NB4 (cell line): ENCODE measurements around the gene OR11H6.
"Not testable (repeated sequence)": the region's sequence is repeated elsewhere in the genome, so short reads cannot be mapped to it uniquely, and the experiment has no call there.

Experiments
- DNase-seq: peaks from one replicate; pipeline ENCODE4 v3.0.0; 2010; ENCODE audit warnings: low read depth
- H3K4me3 ChIP-seq: one replicate; pipeline ENCODE4 v1.5.1; 2011; ENCODE audit warnings: mild to moderate bottlenecking, low read depth, low read length, moderate library complexity
- CTCF ChIP-seq: IDR thresholded peaks from one replicate; pipeline ENCODE4 v1.5.1; 2012; ENCODE audit warnings: low read depth, low read length
- MAX ChIP-seq: IDR thresholded peaks from 2 replicates; pipeline ENCODE4 v1.6.1; 2011; ENCODE audit warnings: low read depth, low read length
- MYC ChIP-seq: IDR thresholded peaks from 2 replicates; pipeline ENCODE4 v1.6.1; 2011; ENCODE audit warnings: low read depth, low read length
- POLR2A ChIP-seq: IDR thresholded peaks from 2 replicates; pipeline ENCODE4 v1.6.1; 2011; ENCODE audit warnings: mild to moderate bottlenecking; ENCODE audit not compliant: insufficient read length; ENCODE audit errors: extremely low read depth

Gene OR11H6

DNA sequence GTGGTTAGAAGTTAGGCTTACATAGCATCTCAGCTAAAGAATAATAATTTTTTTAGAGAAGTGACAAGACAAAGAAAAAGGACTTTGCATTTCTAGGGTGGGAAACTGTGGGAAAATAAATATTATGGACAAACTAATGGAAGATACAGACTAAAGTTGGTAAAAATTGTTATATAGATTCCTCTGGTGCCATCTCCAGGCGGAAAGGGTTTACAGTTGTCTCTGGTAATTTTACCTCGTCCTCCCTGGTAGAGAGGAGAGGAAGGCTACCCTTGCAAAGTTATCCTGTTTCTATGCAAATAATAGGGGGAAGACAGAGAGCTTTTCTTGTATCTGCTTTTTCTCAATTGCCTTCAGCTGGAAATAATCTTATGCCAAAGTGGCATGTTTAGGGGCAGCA, 27.6 kb upstream of the OR11H6 start:
- H3K4me3 ChIP-seq = no peak overlapping the region
- DNase-seq = peak; percentile 14
- TF ChIP-seq MAX = no peak
- TF ChIP-seq POLR2A = no peak
- TF ChIP-seq CTCF = peak; percentile 23

GRCh38 chr14:20197459-20197858, 26.1 kb upstream of the OR11H6 start:
- peak; percentile 44 for DNase-seq
- no peak overlapping the region for H3K4me3 ChIP-seq
- TF ChIP-seq MYC (no peak), MAX (no peak), POLR2A (no peak), CTCF (no peak)

DNA sequence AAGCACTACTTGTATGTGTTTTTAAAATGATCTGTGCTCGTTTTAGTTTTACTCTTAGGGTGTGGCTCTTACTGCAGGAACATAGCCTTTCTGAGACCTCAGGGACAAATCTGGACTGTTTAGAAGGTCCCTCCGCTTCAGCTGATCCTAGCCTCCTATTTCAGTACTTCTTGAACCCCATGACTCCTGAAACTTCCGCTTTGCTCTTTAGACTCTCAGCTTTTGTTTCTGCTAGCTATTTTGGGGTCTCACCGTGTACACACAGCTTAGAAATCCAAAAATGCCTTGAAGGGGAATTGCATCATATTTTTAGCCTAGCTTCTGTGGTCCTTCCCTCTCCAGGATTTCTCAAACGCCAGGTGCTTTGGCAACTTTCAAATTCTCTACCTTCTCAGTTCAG, 24.5 kb upstream of the OR11H6 start:
- no peak for TF ChIP-seq POLR2A
- TF ChIP-seq CTCF = no peak
- no peak for TF ChIP-seq MAX
- no peak for TF ChIP-seq MYC
- H3K4me3 ChIP-seq = no peak overlapping the region
- no peak for DNase-seq

DNA sequence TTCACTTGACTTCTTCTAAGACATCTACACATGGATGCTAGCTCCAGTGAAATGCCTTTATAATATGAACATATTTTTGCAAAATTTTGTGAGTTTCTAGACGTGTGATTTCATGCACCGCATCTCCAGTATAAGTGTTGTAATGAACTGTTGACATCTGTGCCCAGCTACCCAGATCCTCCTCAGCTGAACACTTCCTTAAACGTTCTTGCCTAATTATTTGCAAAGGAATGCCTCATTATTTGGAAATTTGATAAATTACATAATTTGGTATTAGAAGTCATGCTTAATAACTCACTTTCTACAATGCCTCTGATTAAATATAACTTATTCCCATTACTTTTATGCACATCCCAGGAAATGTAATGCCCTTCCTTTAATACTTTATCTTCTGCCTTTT, 18.8 kb upstream of the OR11H6 start:
- no peak for DNase-seq
- TF ChIP-seq POLR2A = no peak
- no peak for TF ChIP-seq MAX
- TF ChIP-seq CTCF = no peak
- no peak for TF ChIP-seq MYC
- H3K4me3 ChIP-seq = no peak overlapping the region

DNA sequence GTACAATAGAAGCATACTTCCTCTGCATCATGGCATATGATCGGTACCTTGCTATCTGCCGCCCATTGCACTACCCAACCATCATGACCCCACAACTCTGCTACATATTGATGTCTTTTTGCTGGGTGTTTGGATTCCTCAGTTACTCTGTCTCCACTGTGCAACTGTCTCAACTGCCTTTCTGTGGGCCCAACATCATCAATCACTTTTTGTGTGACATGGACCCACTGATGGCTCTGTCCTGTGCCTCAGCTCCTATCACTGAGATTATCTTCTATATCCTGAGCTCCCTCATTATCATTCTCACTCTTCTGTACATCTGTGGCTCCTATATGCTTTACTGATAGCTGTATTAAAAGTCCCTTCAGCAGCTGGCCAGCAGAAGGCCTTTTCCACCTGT, 13.9 kb upstream of the OR11H6 start:
- DNase-seq = no peak
- no peak overlapping the region for H3K4me3 ChIP-seq
- TF ChIP-seq MAX (no peak), MYC (no peak), CTCF (no peak), POLR2A (no peak)

DNA sequence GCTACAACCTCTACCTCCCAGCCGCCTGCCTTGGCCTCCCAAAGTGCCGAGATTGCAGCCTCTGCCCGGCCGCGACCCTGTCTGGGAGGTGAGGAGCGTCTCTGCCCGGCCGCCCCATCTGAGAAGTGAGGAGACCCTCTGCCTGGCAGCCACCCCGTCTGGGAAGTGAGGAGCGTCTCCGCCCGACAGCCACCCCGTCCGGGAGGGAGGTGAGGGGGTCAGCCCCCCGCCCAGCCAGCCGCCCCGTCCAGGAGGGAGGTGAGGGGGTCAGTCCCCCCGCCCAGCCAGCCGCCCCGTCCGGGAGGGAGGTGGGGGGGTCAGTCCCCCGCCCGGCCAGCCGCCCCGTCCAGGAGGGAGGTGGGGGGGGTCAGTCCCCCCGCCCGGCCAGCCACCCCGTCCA, 11.1 kb upstream of the OR11H6 start:
- not testable (repeated sequence) for DNase-seq, H3K4me3 ChIP-seq
